HG03378 (cell line): ENCODE results near the gene PRAMEF18.
"Not testable (repeated sequence)": the region's sequence is repeated elsewhere in the genome, so short reads cannot be mapped to it uniquely, and the experiment has no call there.

Experiments used
- ATAC-seq: cut with Tn5 transposase; IDR thresholded peaks from one replicate; pipeline ENCODE4 v1.9.1; 2021; ENCODE audit warnings: mild to moderate bottlenecking, moderate library complexity; ENCODE audit not compliant: unreplicated experiment

PRAMEF18 gene

GRCh38 chr1:13225675-13226204, at the start of gene PRAMEF18:
PRAMEF18 (minus strand) TSS chr1:13226154; CDS start chr1:13226106, 48 bp downstream.
- ATAC-seq = not testable (repeated sequence)

- not testable (repeated sequence) for ATAC-seq
These were observed 39.2 kb upstream of the PRAMEF18 start for GRCh38 chr1:13265124-13265523.

- not testable (repeated sequence) for ATAC-seq
These were observed 27.9 kb upstream of the PRAMEF18 start, which contains the start of gene PRAMEF5 for GRCh38 chr1:13253898-13254297. PRAMEF5 (plus strand) TSS chr1:13254198; CDS start chr1:13259269, 5,071 bp downstream.

GRCh38 chr1:13247122-13247521, 21.2 kb upstream of the PRAMEF18 start:
- not testable (repeated sequence) for ATAC-seq

GRCh38 chr1:13246554-13246871, 20.6 kb upstream of the PRAMEF18 start:
- not testable (repeated sequence) for ATAC-seq

- not testable (repeated sequence) for ATAC-seq
These were observed 20.0 kb upstream of the PRAMEF18 start for GRCh38 chr1:13245841-13246553.

- not testable (repeated sequence) for ATAC-seq
These were observed 17.7 kb upstream of the PRAMEF18 start for GRCh38 chr1:13243536-13244263.

GRCh38 chr1:13239633-13240032, 13.7 kb upstream of the PRAMEF18 start:
- ATAC-seq = not testable (repeated sequence)

- not testable (repeated sequence) for ATAC-seq
These were observed 11.6 kb upstream of the PRAMEF18 start for GRCh38 chr1:13237572-13237971.

GRCh38 chr1:13234057-13234456, 8.1 kb upstream of the PRAMEF18 start:
- ATAC-seq = not testable (repeated sequence)

GRCh38 chr1:13232056-13232455, 6.1 kb upstream of the PRAMEF18 start:
- ATAC-seq = not testable (repeated sequence)

GRCh38 chr1:13231061-13231750, 5.3 kb upstream of the PRAMEF18 start:
- not testable (repeated sequence) for ATAC-seq

- not testable (repeated sequence) for ATAC-seq
These were observed 4.6 kb upstream of the PRAMEF18 start for GRCh38 chr1:13230601-13231000.

- not testable (repeated sequence) for ATAC-seq
These were observed 4.1 kb upstream of the PRAMEF18 start for GRCh38 chr1:13230096-13230495.

- no peak for ATAC-seq
These were observed 2.4 kb upstream of the PRAMEF18 start for GRCh38 chr1:13228343-13228781.

GRCh38 chr1:13227271-13228055, 1.5 kb upstream of the PRAMEF18 start:
- ATAC-seq = not testable (repeated sequence)

- ATAC-seq = no peak
These were observed 1.4 kb downstream of the PRAMEF18 start for GRCh38 chr1:13224480-13225060.

- ATAC-seq = not testable (repeated sequence)
These were observed 3.2 kb downstream of the PRAMEF18 start for GRCh38 chr1:13222788-13223187.

GRCh38 chr1:13219203-13219602, 6.8 kb downstream of the PRAMEF18 start:
- ATAC-seq = not testable (repeated sequence)

- not testable (repeated sequence) for ATAC-seq
These were observed 9.3 kb downstream of the PRAMEF18 start for GRCh38 chr1:13216619-13217018.
